Right lobe of liver (tissue), 4 donors: ENCODE results near the gene EPS8L2.

Source experiments
- POLR2A ChIP-seq: fragments of 450-650 bp; IDR thresholded peaks from one replicate; pipeline ENCODE4 v1.6.1; 2017; ENCODE audit warnings: antibody characterized with exemption, mild to moderate bottlenecking
- TF ChIP-seq, protein P1 (sequence below), 4 donors: fragments of 200-600 bp in 3 of 4; fragments of 450-650 bp in 1 of 4; IDR thresholded peaks; one replicate each; pipeline versions ENCODE4 v1.5.1 to v1.8.0; 2016 to 2022; ENCODE audit warnings: antibody characterized with exemption in 4 of 4, mild to moderate bottlenecking in 2 of 4
- donor health status: DM: no; HTN: no; CAD: no.
- donor health status: DM: no; HTN: no; CAD: no.
- donor health status: DM: no; HTN: yes; CAD: no.

DNA sequence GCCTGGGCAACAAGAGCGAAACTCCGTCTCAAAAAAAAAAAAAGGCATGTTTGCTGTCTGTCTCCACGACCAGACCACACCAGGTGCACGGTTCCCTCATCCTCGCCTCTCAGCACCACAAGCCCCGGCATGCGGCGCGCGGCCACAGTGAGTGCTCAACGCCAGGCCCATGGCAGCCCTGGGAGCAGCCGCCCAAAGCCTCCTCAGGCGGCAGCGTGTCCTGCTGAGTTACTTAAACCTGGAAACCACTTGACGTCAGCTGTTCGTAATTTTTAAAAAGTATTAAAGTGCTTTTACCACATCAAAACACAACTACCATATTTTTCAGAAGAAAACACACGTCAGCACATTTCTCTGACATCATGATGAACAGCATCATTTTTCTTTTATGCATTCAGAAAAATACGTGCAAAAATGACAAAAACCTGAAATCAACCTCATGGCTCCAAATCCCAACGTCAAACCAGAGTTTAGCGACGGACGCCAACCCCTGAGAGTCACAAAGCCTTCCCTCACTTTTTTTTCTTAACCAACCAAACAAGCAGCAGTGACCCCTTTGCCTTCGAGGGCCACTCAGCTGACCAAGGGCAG is 13.1 kb upstream of the EPS8L2 start:
- TF ChIP-seq, protein P1, sequence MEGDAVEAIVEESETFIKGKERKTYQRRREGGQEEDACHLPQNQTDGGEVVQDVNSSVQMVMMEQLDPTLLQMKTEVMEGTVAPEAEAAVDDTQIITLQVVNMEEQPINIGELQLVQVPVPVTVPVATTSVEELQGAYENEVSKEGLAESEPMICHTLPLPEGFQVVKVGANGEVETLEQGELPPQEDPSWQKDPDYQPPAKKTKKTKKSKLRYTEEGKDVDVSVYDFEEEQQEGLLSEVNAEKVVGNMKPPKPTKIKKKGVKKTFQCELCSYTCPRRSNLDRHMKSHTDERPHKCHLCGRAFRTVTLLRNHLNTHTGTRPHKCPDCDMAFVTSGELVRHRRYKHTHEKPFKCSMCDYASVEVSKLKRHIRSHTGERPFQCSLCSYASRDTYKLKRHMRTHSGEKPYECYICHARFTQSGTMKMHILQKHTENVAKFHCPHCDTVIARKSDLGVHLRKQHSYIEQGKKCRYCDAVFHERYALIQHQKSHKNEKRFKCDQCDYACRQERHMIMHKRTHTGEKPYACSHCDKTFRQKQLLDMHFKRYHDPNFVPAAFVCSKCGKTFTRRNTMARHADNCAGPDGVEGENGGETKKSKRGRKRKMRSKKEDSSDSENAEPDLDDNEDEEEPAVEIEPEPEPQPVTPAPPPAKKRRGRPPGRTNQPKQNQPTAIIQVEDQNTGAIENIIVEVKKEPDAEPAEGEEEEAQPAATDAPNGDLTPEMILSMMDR (IDR thresholded peaks at IDR 0.05): no peak
- TF ChIP-seq POLR2A: no peak
